ENCODE data around the gene TCF4.

GRCh38 chr18:55256929-55257289 lies 331.1 kb downstream of the TCF4 start:
- TF ChIP-seq CTCF (IDR thresholded peaks at IDR 0.05) (no peak), POLR2A (IDR thresholded peaks at IDR 0.05) (no peak)
